ENCODE measurements around the gene DERL3.

DERL3 gene

GRCh38 chr22:23790819-23791737 lies 47.7 kb downstream of the DERL3 start:
- no peak overlapping the region for H3K27ac ChIP-seq (replicated peaks; ENCODE audit: low read length)
- peaks cover 6 to 11% of the 10 kb centered on the region in 2 donors for H3K4me1 ChIP-seq (ENCODE audit: control insufficient read depth in 2 of 2, insufficient read depth in 1 of 2, low read depth in 1 of 2, low read length in 2 of 2)
- H2BK12ac ChIP-seq (ENCODE audit: low read length): no peak overlapping the region
- H3K9me3 ChIP-seq (replicated peaks in 1 of 2; ENCODE audit: control insufficient read depth in 2 of 2, insufficient read depth in 1 of 2, low read depth in 1 of 2, low read length in 2 of 2): no peaks in the 10 kb centered on the region
- no peak overlapping the region for H4K8ac ChIP-seq (ENCODE audit: low read depth, low read length)
- H3K4me3 ChIP-seq (ENCODE audit: low read length in 2 of 2): no peak overlapping the region
- H2AK5ac ChIP-seq (ENCODE audit: low read depth, low read length): no peak overlapping the region
- H3K9ac ChIP-seq (ENCODE audit: low read depth, low read length, poor library complexity): no peak overlapping the region
- H3K4ac ChIP-seq (ENCODE audit: low read length): no peak overlapping the region
- H2BK5ac ChIP-seq (ENCODE audit: low read length): no peak overlapping the region
- DNase-seq (ENCODE audit: low spot score): no peak
- H2BK120ac ChIP-seq (ENCODE audit: low read depth, low read length): no peak overlapping the region
- no CpG with 5 or more reads among the region's 11 CpGs for whole genome bisulfite sequencing, 2 donors (ENCODE audit: extremely low coverage in 2 of 2, insufficient read length in 2 of 2, insufficient replicate concordance in 1 of 2)
- H3K36me3 ChIP-seq (replicated peaks in 1 of 2; ENCODE audit: control insufficient read depth in 2 of 2, insufficient read depth in 2 of 2, low read length in 2 of 2): peaks cover 20 to 75% of the 10 kb centered on the region in 2 donors
- H3K4me2 ChIP-seq (ENCODE audit: insufficient read depth, low read length, poor library complexity, severe bottlenecking): no peak overlapping the region
- peaks cover 17% of the 10 kb centered on the region for H3K79me1 ChIP-seq (ENCODE audit: low read depth, low read length)
- no peak overlapping the region for H3K18ac ChIP-seq (ENCODE audit: low read length)
- no peak overlapping the region for H3K23ac ChIP-seq (ENCODE audit: low read depth, low read length, poor library complexity)
- no peak overlapping the region for H2BK15ac ChIP-seq (ENCODE audit: low read length)
- no peaks in the 10 kb centered on the region for H3K27me3 ChIP-seq (ENCODE audit: control insufficient read depth in 3 of 3, insufficient read depth in 3 of 3, low read depth in 1 of 3, low read length in 3 of 3)
- no peak overlapping the region for H2AFZ ChIP-seq (ENCODE audit: low read length)
- no peak overlapping the region for H3K14ac ChIP-seq (ENCODE audit: low read length)
- H4K91ac ChIP-seq (ENCODE audit: low read depth, low read length, poor library complexity): no peak overlapping the region

GRCh38 chr22:23789638-23790037 lies 49.2 kb downstream of the DERL3 start:
- H3K4me3 ChIP-seq (ENCODE audit: low read length in 2 of 2): peak overlapping the region in 1 of 2 donors; percentile 10
- H3K9me3 ChIP-seq (replicated peaks in 1 of 2; ENCODE audit: control insufficient read depth in 2 of 2, insufficient read depth in 1 of 2, low read depth in 1 of 2, low read length in 2 of 2): no peaks in the 10 kb centered on the region
- peaks cover 6 to 11% of the 10 kb centered on the region in 2 donors for H3K4me1 ChIP-seq (ENCODE audit: control insufficient read depth in 2 of 2, insufficient read depth in 1 of 2, low read depth in 1 of 2, low read length in 2 of 2)
- no peak overlapping the region for H3K4ac ChIP-seq (ENCODE audit: low read length)
- no peak overlapping the region for H4K91ac ChIP-seq (ENCODE audit: low read depth, low read length, poor library complexity)
- H3K14ac ChIP-seq (ENCODE audit: low read length): no peak overlapping the region
- no peak overlapping the region for H4K8ac ChIP-seq (ENCODE audit: low read depth, low read length)
- H2AK5ac ChIP-seq (ENCODE audit: low read depth, low read length): no peak overlapping the region
- H3K27me3 ChIP-seq (ENCODE audit: control insufficient read depth in 3 of 3, insufficient read depth in 3 of 3, low read depth in 1 of 3, low read length in 3 of 3): no peaks in the 10 kb centered on the region
- H3K79me1 ChIP-seq (ENCODE audit: low read depth, low read length): peaks cover 17% of the 10 kb centered on the region
- H3K18ac ChIP-seq (ENCODE audit: low read length): no peak overlapping the region
- H2BK15ac ChIP-seq (ENCODE audit: low read length): no peak overlapping the region
- no CpG with 5 or more reads among the region's 4 CpGs for WGBS, 2 donors (ENCODE audit: extremely low coverage in 2 of 2, insufficient read length in 2 of 2, insufficient replicate concordance in 1 of 2)
- H3K36me3 ChIP-seq (replicated peaks in 1 of 2; ENCODE audit: control insufficient read depth in 2 of 2, insufficient read depth in 2 of 2, low read length in 2 of 2): peaks cover 15 to 62% of the 10 kb centered on the region in 2 donors
- DNase-seq (ENCODE audit: low spot score): no peak
- no peak overlapping the region for H3K9ac ChIP-seq (ENCODE audit: low read depth, low read length, poor library complexity)
- no peak overlapping the region for H2BK5ac ChIP-seq (ENCODE audit: low read length)
- H2AFZ ChIP-seq (ENCODE audit: low read length): no peak overlapping the region
- H2BK120ac ChIP-seq (ENCODE audit: low read depth, low read length): no peak overlapping the region
- no peak overlapping the region for H3K27ac ChIP-seq (replicated peaks; ENCODE audit: low read length)
- no peak overlapping the region for H3K23ac ChIP-seq (ENCODE audit: low read depth, low read length, poor library complexity)
- H3K4me2 ChIP-seq (ENCODE audit: insufficient read depth, low read length, poor library complexity, severe bottlenecking): no peak overlapping the region
- H2BK12ac ChIP-seq (ENCODE audit: low read length): no peak overlapping the region

- H4K8ac ChIP-seq (ENCODE audit: low read depth, low read length): no peak overlapping the region
- no peak overlapping the region for H3K18ac ChIP-seq (ENCODE audit: low read length)
- H3K4me2 ChIP-seq (ENCODE audit: insufficient read depth, low read length, poor library complexity, severe bottlenecking): no peak overlapping the region
- H3K79me1 ChIP-seq (ENCODE audit: low read depth, low read length): peaks cover 17% of the 10 kb centered on the region
- no peaks in the 10 kb centered on the region for H3K27me3 ChIP-seq (ENCODE audit: control insufficient read depth in 3 of 3, insufficient read depth in 3 of 3, low read depth in 1 of 3, low read length in 3 of 3)
- peaks cover 6 to 11% of the 10 kb centered on the region in 2 donors for H3K4me1 ChIP-seq (ENCODE audit: control insufficient read depth in 2 of 2, insufficient read depth in 1 of 2, low read depth in 1 of 2, low read length in 2 of 2)
- no peak overlapping the region for H2AK5ac ChIP-seq (ENCODE audit: low read depth, low read length)
- H3K4me3 ChIP-seq (ENCODE audit: low read length in 2 of 2): no peak overlapping the region
- H3K9me3 ChIP-seq (replicated peaks in 1 of 2; ENCODE audit: control insufficient read depth in 2 of 2, insufficient read depth in 1 of 2, low read depth in 1 of 2, low read length in 2 of 2): no peaks in the 10 kb centered on the region
- no peak overlapping the region for H2AFZ ChIP-seq (ENCODE audit: low read length)
- H3K14ac ChIP-seq (ENCODE audit: low read length): no peak overlapping the region
- no peak overlapping the region for H2BK15ac ChIP-seq (ENCODE audit: low read length)
- peaks cover 15 to 56% of the 10 kb centered on the region in 2 donors for H3K36me3 ChIP-seq (replicated peaks in 1 of 2; ENCODE audit: control insufficient read depth in 2 of 2, insufficient read depth in 2 of 2, low read length in 2 of 2)
- no peak overlapping the region for H3K9ac ChIP-seq (ENCODE audit: low read depth, low read length, poor library complexity)
- no peak overlapping the region for H4K91ac ChIP-seq (ENCODE audit: low read depth, low read length, poor library complexity)
- no peak overlapping the region for H3K23ac ChIP-seq (ENCODE audit: low read depth, low read length, poor library complexity)
- no peak for DNase-seq (ENCODE audit: low spot score)
- H3K27ac ChIP-seq (replicated peaks; ENCODE audit: low read length): no peak overlapping the region
- WGBS, 2 donors (ENCODE audit: extremely low coverage in 2 of 2, insufficient read length in 2 of 2, insufficient replicate concordance in 1 of 2): no CpG with 5 or more reads among the region's 4 CpGs
- no peak overlapping the region for H2BK120ac ChIP-seq (ENCODE audit: low read depth, low read length)
- H2BK12ac ChIP-seq (ENCODE audit: low read length): no peak overlapping the region
- no peak overlapping the region for H3K4ac ChIP-seq (ENCODE audit: low read length)
- no peak overlapping the region for H2BK5ac ChIP-seq (ENCODE audit: low read length)
These were observed 49.7 kb downstream of the DERL3 start for GRCh38 chr22:23789121-23789520.

- H4K8ac ChIP-seq (ENCODE audit: low read depth, low read length): no peak overlapping the region
- H3K27me3 ChIP-seq (ENCODE audit: control insufficient read depth in 3 of 3, insufficient read depth in 3 of 3, low read depth in 1 of 3, low read length in 3 of 3): no peaks in the 10 kb centered on the region
- no peak overlapping the region for H3K27ac ChIP-seq (replicated peaks; ENCODE audit: low read length)
- no peak overlapping the region for H3K4ac ChIP-seq (ENCODE audit: low read length)
- peaks cover 6 to 11% of the 10 kb centered on the region in 2 donors for H3K4me1 ChIP-seq (ENCODE audit: control insufficient read depth in 2 of 2, insufficient read depth in 1 of 2, low read depth in 1 of 2, low read length in 2 of 2)
- no peaks in the 10 kb centered on the region for H3K9me3 ChIP-seq (replicated peaks in 1 of 2; ENCODE audit: control insufficient read depth in 2 of 2, insufficient read depth in 1 of 2, low read depth in 1 of 2, low read length in 2 of 2)
- no peak overlapping the region for H3K23ac ChIP-seq (ENCODE audit: low read depth, low read length, poor library complexity)
- H2AFZ ChIP-seq (ENCODE audit: low read length): no peak overlapping the region
- H2BK5ac ChIP-seq (ENCODE audit: low read length): no peak overlapping the region
- H3K18ac ChIP-seq (ENCODE audit: low read length): no peak overlapping the region
- no CpG with 5 or more reads among the region's 3 CpGs for WGBS, 2 donors (ENCODE audit: extremely low coverage in 2 of 2, insufficient read length in 2 of 2, insufficient replicate concordance in 1 of 2)
- peaks cover 13% of the 10 kb centered on the region for H3K79me1 ChIP-seq (ENCODE audit: low read depth, low read length)
- peaks cover 6 to 46% of the 10 kb centered on the region in 2 donors for H3K36me3 ChIP-seq (replicated peaks in 1 of 2; ENCODE audit: control insufficient read depth in 2 of 2, insufficient read depth in 2 of 2, low read length in 2 of 2)
- no peak overlapping the region for H2BK15ac ChIP-seq (ENCODE audit: low read length)
- H4K91ac ChIP-seq (ENCODE audit: low read depth, low read length, poor library complexity): no peak overlapping the region
- H2BK120ac ChIP-seq (ENCODE audit: low read depth, low read length): no peak overlapping the region
- DNase-seq (ENCODE audit: low spot score): no peak
- no peak overlapping the region for H3K9ac ChIP-seq (ENCODE audit: low read depth, low read length, poor library complexity)
- H3K4me2 ChIP-seq (ENCODE audit: insufficient read depth, low read length, poor library complexity, severe bottlenecking): peak overlapping the region; percentile 45
- no peak overlapping the region for H3K14ac ChIP-seq (ENCODE audit: low read length)
- peak overlapping the region; percentile 71 to 95 for H3K4me3 ChIP-seq (ENCODE audit: low read length in 2 of 2)
- no peak overlapping the region for H2BK12ac ChIP-seq (ENCODE audit: low read length)
- H2AK5ac ChIP-seq (ENCODE audit: low read depth, low read length): no peak overlapping the region
These were observed 50.9 kb downstream of the DERL3 start for GRCh38 chr22:23787910-23788309.

Measured in neuronal stem cell (in vitro differentiated cells).